RKO (cell line): Measurements from ENCODE around the gene BCL2L12.

ENCODE experiments used
- DNase-seq: peaks from one replicate; pipeline ENCODE4 v3.0.0-alpha.2; 2016; ENCODE audit warnings: low spot score

Gene BCL2L12

GRCh38 chr19:49685845-49686332, 20.2 kb downstream of the BCL2L12 start:
- DNase-seq = no peak

GRCh38 chr19:49686503-49687088, 20.9 kb downstream of the BCL2L12 start:
- DNase-seq = no peak

DNA sequence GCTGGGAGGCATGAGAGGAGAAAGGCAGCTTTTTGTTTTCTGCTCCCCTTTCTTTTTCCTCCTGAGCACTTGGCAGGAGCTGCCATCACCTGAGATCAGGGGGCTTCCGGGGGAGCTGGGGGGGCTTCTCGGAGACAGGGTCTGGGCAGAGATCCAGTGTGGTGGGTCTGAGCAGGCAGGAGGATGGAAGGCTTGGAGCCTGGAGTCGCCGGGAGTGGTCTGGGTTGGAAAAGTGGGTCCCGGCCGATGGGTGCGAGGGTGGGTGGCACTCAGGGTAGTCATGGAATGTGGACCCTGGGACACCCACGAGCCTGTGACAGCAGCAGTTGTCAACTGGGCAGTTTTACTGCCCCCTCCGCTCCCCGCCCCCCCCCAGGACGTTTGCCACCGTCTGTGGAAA, 21.4 kb downstream of the BCL2L12 start:
- no peak for DNase-seq

DNA sequence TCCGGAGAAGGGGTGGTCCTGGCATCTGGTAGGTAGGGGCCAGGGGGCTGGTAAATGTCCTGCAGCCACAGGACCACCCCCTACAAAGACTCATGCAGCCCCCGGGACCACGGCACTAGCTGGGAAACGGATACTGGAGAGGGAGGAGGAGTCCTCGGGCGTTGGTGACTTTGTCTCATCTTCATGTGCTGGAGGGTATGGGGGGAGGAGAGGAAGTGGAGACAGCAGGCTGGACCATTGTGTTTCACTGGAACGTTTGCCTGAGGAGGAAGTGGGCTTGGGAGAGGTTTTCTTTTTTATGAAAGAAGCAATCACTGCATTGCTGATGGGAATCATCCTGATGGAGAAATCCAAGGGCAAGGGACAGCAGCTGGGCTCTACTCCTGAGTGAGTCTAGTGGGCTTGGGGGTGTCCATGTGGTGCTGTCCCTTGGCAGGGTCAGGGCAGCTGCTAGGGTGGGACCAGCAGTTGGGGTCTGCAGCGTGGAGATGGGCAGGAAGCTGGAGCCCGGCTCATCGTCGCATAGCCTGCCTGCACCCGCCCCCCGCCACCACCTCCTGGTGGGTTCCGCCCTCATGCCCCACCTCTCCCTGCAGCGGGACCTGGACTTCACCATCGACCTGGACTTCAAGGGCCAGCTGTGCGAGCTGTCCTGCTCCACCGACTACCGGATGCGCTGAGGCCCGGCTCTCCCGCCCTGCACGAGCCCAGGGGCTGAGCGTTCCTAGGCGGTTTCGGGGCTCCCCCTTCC, 22.0 kb downstream of the BCL2L12 start:
- DNase-seq = no peak

DNA sequence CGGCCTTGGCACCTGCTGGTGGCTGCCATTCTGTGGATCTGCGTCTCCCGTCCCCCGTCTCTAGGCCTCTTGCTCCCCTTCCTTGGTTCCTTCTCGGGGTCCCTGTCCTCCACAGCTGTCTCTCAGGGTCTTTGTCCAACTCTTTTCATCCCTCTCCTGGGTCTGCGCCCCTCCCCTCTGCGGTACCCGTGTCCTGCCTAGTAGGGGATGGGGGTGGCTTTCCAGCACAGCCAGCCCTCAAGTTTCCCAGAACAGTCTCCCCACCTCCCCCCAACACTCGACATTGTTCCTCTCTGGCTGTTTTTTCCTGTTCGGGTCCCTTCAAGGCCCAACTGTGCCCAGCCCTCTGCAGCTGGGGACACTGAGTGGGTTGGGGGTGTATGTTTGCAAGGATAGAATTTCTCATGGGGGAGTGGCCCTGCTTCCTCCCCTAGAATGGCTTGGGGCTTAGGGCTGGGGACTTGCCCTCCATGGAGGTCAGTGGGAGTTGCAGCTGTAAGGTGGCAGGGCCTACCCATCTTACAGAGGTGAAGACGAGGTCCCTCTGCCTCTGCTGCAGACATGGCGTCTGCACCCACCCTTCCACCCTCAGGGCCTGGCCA, 22.9 kb downstream of the BCL2L12 start:
- DNase-seq = no peak

DNA sequence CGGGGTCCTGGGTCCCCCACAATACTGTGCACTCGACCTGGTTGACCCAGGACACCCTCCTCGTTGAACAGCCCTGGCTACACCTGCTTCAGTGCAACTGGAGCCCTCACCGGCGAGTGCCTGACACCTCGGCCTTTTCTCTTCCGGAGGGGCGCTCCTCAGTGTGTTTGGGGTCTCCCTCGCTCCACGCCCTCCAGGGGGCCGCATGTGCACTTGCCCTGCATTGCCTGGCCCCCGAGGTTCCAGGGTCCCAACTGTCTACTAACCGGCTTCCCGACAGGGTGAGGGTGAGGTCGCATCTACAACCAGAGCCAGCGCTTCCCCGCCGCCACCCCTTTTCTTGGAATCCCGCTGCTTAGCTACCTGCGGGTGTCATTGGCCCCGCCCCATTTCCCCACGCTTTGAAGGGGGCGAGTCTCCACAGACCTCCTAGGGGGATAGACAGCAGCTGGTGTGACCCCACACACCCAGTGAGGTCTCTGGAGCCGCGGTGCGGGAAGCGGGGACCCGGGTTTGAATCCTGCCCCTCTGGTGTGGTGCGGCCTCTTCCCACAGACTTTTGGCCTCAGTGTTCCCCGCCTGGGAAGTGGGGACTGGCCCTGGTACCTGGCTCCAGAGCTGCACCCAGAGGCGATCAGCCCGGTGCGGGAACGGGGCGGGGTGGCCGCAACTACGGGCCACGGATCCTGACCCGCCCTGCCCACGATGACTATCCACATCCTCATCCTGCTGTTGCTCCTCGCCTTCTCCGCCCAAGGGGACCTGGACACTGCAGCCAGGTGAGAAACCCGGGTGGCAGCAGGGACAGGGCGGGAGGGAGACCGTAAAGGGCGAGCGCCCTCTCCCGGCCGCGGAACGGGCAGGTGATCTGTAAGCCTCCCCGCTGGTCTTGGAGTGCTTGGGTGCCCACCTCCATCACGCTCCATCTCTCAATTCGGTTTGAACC, 23.7 kb downstream of the BCL2L12 start, which contains the start of gene ADM5:
Gene ADM5 (plus strand): TSS at position 462 of the 946 bp plus-strand sequence. CDS start 244 bp downstream, at position 706.
- no peak for DNase-seq

DNA sequence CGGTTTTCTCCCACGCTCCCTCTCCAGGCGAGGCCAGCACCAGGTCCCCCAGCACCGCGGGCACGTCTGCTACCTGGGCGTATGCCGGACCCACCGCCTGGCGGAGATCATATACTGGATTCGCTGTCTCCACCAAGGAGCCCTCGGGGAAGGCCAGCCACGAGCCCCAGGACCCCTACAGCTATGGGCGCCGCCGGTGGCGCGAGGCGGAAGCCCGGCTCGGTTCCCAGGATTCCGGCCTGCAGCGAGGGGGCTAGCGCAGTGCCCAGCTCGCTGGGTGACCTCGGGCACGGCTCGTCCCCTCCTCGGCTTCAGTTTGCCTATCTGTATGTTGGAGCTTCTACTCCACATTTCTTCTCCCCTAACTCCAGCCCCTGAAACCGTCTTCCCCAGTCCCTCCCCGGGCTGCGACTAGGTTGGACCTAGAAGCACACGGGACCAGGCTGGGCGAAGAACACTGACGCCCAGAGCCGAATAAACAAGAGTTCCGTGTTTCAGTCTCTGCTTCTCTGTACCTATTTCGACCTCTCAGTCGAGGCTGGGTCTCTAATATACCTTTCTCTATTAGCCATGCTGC, 24.4 kb downstream of the BCL2L12 start:
- no peak for DNase-seq

- no peak for DNase-seq
These were observed 25.0 kb downstream of the BCL2L12 start, which contains the start of gene CPT1C for GRCh38 chr19:49690656-49691242. Gene CPT1C (plus strand): TSS chr19:49691116. CDS start chr19:49692253, 1,137 bp downstream.

DNA sequence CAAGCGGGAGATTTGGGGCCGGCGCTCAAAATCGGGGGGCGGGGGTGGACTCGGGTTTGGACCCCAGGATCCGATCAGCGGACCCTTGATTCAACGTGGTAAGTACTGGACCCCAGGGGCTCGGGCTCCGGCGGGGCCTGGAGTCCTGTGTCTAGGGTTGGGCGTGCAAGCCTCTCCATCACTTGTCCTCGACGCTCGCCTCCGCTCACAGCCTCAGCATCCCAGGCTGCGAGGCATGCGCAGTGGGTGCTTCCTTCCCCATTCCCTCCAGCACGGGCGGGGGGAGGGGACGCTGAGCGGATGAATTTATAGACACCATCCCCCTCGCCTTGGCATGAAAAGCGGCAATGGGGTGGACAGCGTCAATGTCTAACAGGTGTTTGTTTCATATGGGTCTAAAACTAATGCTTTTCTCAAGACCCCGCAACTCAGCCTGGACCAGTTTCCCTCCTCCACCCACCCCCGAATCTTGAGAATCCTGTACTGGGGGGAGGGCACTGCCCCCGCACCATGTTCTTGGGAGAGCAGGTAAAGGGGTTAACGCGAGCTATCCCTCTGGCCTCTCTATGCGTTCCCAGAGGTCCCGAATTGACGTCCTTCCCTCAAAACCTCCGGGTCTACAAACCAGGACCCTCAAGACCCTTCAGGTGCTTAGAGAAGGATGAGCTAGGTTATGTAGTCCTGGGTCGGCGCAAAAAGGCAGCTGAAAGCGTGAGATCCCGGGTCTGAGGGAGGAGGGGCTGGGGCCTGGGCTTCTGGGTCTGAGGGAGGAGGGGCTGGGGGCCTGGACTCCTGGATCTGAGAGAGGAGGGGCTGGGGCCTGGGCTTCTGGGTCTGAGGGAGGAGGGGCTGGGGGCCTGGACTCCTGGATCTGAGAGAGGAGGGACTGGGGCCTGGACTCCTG, 25.8 kb downstream of the BCL2L12 start:
- no peak for DNase-seq

- no peak for DNase-seq
These were observed 26.4 kb downstream of the BCL2L12 start for GRCh38 chr19:49692147-49692506.

DNA sequence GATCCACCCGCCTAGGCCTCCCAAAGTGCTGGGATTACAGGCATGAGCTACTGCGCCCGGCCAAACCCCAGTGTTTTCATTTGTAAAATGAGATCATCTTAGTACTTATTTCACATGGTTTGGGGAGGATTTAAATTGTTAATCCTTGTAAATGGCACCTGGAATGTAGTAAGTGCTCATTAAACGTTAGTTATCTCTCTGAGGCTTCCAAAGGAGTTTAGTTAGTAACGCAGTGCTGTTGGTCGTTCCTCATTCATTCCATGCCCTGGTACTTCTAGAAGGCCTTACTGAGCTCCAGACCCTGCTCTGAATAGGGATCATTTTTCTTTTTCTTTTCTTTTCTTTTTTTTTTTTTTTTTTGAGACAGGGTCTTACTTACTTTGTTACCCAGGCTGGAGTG, 30.4 kb downstream of the BCL2L12 start:
- no peak for DNase-seq

GRCh38 chr19:49696865-49697264, 31.1 kb downstream of the BCL2L12 start:
- no peak for DNase-seq

DNA sequence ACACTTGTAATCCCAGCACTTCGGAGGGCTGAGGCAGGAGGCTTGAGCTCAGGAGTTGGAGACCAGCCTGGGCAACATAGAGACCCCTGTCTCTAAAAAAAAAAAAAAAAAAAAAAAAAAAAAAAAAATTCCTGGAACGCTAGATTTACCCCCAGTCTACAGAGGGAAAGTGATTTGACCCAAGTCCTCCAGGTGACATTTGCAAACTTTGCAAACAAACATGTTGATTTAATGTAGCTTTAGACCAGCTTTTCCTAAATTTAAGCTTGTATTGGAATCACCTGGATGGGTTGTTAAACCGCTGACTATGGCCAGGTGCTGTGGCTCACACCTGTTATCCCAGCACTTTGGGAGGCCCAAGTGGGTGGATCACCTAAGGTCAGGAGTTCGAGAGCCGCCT, 33.6 kb downstream of the BCL2L12 start:
- no peak for DNase-seq

- DNase-seq = no peak
These were observed 34.8 kb downstream of the BCL2L12 start for GRCh38 chr19:49700563-49700962.

DNA sequence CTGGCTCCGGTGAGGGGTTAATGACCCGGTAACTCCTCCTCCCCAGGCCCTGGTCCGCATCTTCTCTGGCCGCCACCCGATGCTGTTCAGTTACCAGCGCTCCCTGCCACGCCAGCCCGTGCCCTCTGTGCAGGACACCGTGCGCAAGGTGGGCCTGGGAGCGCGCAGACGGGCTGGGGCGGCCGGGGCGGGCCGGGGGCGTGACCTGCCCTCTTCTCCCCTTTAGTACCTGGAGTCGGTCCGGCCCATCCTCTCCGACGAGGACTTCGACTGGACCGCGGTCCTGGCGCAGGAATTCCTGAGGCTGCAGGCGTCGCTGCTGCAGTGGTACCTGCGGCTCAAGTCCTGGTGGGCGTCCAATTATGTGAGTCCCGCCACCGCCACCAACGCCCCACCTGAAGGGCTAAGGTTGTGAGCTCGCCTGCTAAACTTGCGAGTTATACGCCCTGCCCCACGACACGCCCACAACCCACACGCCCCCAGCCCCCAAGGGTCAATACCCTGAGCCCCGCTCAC, 35.6 kb downstream of the BCL2L12 start:
- DNase-seq = no peak

DNA sequence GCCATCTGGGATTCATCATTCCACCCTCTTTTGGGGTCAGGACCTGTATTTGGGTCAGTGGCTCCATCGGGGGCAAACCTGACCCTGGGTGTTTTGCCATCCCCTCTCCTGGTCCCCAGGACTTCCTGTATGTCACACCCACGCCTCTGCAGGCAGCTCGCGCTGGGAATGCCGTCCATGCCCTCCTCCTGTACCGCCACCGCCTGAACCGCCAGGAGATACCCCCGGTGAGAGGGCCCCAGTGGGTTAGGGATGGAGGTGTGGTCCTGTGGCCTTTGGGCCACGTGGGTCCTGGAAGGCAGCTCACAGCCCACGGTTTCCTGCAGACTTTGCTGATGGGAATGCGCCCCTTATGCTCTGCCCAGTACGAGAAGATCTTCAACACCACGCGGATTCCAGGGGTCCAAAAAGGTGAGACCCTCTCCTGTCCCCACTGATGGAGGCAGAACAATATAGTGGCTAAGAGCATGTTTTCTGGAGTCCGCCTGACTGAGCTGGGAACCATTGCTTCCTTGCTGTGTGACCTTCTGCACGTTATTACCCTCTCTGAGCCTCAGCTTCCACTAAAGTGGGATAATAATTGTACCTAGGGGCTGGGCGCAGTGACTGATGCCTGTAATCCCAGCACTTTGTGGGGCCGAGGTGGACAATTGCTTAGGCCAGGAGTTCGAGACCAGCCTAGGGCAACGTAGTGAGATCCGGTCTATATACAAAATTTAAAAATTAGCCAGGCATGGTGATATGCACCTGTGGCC, 39.3 kb downstream of the BCL2L12 start:
- no peak for DNase-seq

- no peak for DNase-seq
These were observed 40.2 kb downstream of the BCL2L12 start for GRCh38 chr19:49705919-49706318.

DNA sequence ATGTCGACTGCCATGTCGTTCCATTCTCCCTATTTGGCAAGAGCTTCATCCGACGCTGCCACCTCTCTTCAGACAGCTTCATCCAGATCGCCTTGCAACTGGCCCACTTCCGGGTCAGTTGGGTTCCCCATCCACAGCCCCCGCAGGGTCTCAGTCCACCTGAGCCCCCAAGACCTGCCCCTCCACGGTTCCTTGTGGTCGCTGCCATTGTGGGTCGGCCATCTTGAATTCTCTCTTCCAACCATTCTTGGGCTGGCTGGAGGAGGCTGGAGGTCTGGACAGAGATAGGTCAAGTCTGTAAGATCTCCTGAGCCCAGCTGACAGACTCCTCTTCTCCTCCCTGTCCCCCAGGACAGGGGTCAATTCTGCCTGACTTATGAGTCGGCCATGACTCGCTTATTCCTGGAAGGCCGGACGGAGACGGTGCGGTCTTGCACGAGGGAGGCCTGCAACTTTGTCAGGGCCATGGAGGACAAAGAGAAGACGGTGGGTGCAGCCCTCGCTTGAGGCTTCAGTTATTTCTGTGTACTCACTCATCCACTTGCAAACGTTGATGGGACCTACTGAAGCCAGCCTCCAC, 44.7 kb downstream of the BCL2L12 start:
- DNase-seq = peak; percentile 63

GRCh38 chr19:49712397-49712859, 46.7 kb downstream of the BCL2L12 start:
- peak; percentile 93 for DNase-seq
